OCI-M2 (cell line): ENCODE data around the gene SGTA.

Experiments used
- DNase-seq: peaks from one replicate; lab custom pipeline; 2025; ENCODE audit not compliant: unreplicated experiment; lab: John Stamatoyannopoulos, UW

SGTA gene

GRCh38 chr19:2771786-2772674, 11.0 kb downstream of the SGTA start:
- no peak for DNase-seq

- no peak for DNase-seq
These were observed 12.7 kb downstream of the SGTA start for GRCh38 chr19:2770055-2771013.

GRCh38 chr19:2769218-2769617, 13.9 kb downstream of the SGTA start:
- DNase-seq, result no peak

GRCh38 chr19:2768365-2769132, 14.5 kb downstream of the SGTA start:
- DNase-seq, result no peak

- DNase-seq, result no peak
These were observed 15.4 kb downstream of the SGTA start for GRCh38 chr19:2767688-2768087.

- no peak for DNase-seq
These were observed 16.3 kb downstream of the SGTA start for GRCh38 chr19:2766594-2767372.

GRCh38 chr19:2765376-2765775, 17.7 kb downstream of the SGTA start:
- DNase-seq, result no peak

GRCh38 chr19:2764945-2765344, 18.1 kb downstream of the SGTA start:
- DNase-seq, result no peak

- no peak for DNase-seq
These were observed 19.4 kb downstream of the SGTA start for GRCh38 chr19:2763687-2764086.

GRCh38 chr19:2762783-2763496, 20.1 kb downstream of the SGTA start:
- no peak for DNase-seq

- DNase-seq, result no peak
These were observed 20.9 kb downstream of the SGTA start for GRCh38 chr19:2761876-2762782.

- DNase-seq, result no peak
These were observed 21.8 kb downstream of the SGTA start for GRCh38 chr19:2761309-2761677.

- DNase-seq, result no peak
These were observed 23.1 kb downstream of the SGTA start for GRCh38 chr19:2759965-2760364.

GRCh38 chr19:2759362-2759761, 23.7 kb downstream of the SGTA start:
- no peak for DNase-seq

- DNase-seq, result no peak
These were observed 24.3 kb downstream of the SGTA start for GRCh38 chr19:2758601-2759313.

- DNase-seq, result no peak
These were observed 25.9 kb downstream of the SGTA start for GRCh38 chr19:2756921-2757881.

GRCh38 chr19:2756477-2756876, 26.6 kb downstream of the SGTA start:
- no peak for DNase-seq
